H1 (cell line): ENCODE data around the gene EVI2A. TPM values are rescaled to one million over a fixed set of nuclear protein-coding genes. Genes with fewer than 3 reads are reported as not detected.

Experiments used
- CTCF ChIA-PET: fragments of 300-600 bp; sonication (Branson Sonifier 250); formaldehyde crosslinking; loops from one replicate; lab custom pipeline; 2021; ENCODE audit not compliant: partially characterized antibody; lab: Charles Lee
- POLR2A ChIA-PET: fragments of 300-600 bp; sonication (Branson Sonifier 250); formaldehyde crosslinking; loops from one replicate; lab custom pipeline; 2021; ENCODE audit warnings: inconsistent platforms; ENCODE audit not compliant: partially characterized antibody; lab: Charles Lee
- DNase-seq, 2 experiments: peaks; one replicate each; pipeline versions ENCODE4 v3.0.0 to v3.0.0-alpha.2; 2010 to 2022; ENCODE audit warnings: low spot score in 2 of 2, low read depth in 1 of 2, mixed read lengths in 1 of 2
- FAIRE-seq: peaks from 2 replicates; lab custom pipeline; 2011; peaks lifted over from hg19 to GRCh38; lab: Jason Lieb, UNC
- H2AFZ ChIP-seq: 2 replicates; pipeline ENCODE4 v1.8.1; 2012; ENCODE audit warnings: low read length, inconsistent platforms
- H2AK5ac ChIP-seq: 2 replicates; pipeline ENCODE4 v1.6.1; 2013; ENCODE audit warnings: low read depth, low read length
- H2BK120ac ChIP-seq: replicated peaks from 2 replicates; pipeline ENCODE3; 2013; ENCODE audit warnings: low read depth, low read length, inconsistent platforms
- H2BK12ac ChIP-seq: 2 replicates; pipeline ENCODE4 v1.6.1; 2013; ENCODE audit warnings: low read depth, low read length
- H2BK15ac ChIP-seq: 2 replicates; pipeline ENCODE4 v1.6.1; 2013; ENCODE audit warnings: low read length
- H2BK20ac ChIP-seq: 2 replicates; pipeline ENCODE4 v1.6.1; 2013; ENCODE audit warnings: low read length
- H2BK5ac ChIP-seq: 2 replicates; pipeline ENCODE4 v1.6.1; 2013; ENCODE audit warnings: low read depth, low read length
- H3K14ac ChIP-seq: 2 replicates; pipeline ENCODE4 v1.6.1; 2013; ENCODE audit warnings: inconsistent platforms; ENCODE audit not compliant: insufficient read length
- H3K18ac ChIP-seq: 2 replicates; pipeline ENCODE4 v1.6.1; 2013; ENCODE audit warnings: low read length; ENCODE audit errors: extremely low read depth
- H3K23ac ChIP-seq: 2 replicates; pipeline ENCODE4 v1.6.1; 2013; ENCODE audit warnings: inconsistent platforms; ENCODE audit not compliant: insufficient read length
- H3K23me2 ChIP-seq: 2 replicates; pipeline ENCODE4 v1.6.1; 2013; ENCODE audit warnings: low read depth, low read length
- H3K27ac ChIP-seq: 2 replicates; pipeline ENCODE4 v1.6.1; 2011; ENCODE audit warnings: low read depth, low read length, inconsistent platforms
- H3K27me3 ChIP-seq, 4 experiments: replicated peaks in 1 of 4; 1 replicate in 1 of 4; 2 replicates in 3 of 4; pipeline versions ENCODE4 v1.6.1 to v1.8.1; 2011 to 2013; ENCODE audit warnings: low read length in 3 of 4, mild to moderate bottlenecking in 3 of 4, inconsistent platforms in 2 of 4, mixed read lengths in 2 of 4, moderate library complexity in 1 of 4; ENCODE audit not compliant: control insufficient read depth in 3 of 4, insufficient read depth in 3 of 4; ENCODE audit errors: extremely low read depth in 1 of 4
- H3K36me3 ChIP-seq, 4 experiments: 2 replicates each; pipeline versions ENCODE4 v1.6.1 to v1.8.1; 2011 to 2013; ENCODE audit warnings: mild to moderate bottlenecking in 4 of 4, low read length in 3 of 4, moderate library complexity in 2 of 4, control low read depth in 1 of 4, inconsistent platforms in 1 of 4; ENCODE audit not compliant: insufficient read depth in 4 of 4, control insufficient read depth in 2 of 4
- H3K4ac ChIP-seq: replicated peaks from 2 replicates; pipeline ENCODE3; 2013; ENCODE audit warnings: low read length, low read depth, mixed read lengths, inconsistent platforms; ENCODE audit not compliant: insufficient read length
- H3K4me1 ChIP-seq, 4 experiments: replicated peaks in 1 of 4; 1 replicate in 1 of 4; 2 replicates in 3 of 4; pipeline versions ENCODE4 v1.6.1 to v1.8.1; 2011 to 2013; ENCODE audit warnings: low read length in 3 of 4, inconsistent platforms in 2 of 4, mixed read lengths in 1 of 4; ENCODE audit not compliant: insufficient read depth in 4 of 4, control insufficient read depth in 3 of 4
- H3K4me2 ChIP-seq, 2 experiments: 2 replicates each; pipeline versions ENCODE4 v1.6.1 to v1.8.1; 2011 to 2013; ENCODE audit warnings: low read depth in 2 of 2, low read length in 2 of 2, control low read depth in 1 of 2, inconsistent platforms in 1 of 2, mild to moderate bottlenecking in 1 of 2; ENCODE audit not compliant: insufficient read depth in 1 of 2
- H3K4me3 ChIP-seq, 4 experiments: fragments of 200-600, 300-600 bp in 1 of 4; sonication (generic), shearing (Covaris generic), sonication (Bioruptor Twin) in 1 of 4; 2 replicates each; pipeline versions ENCODE4 v1.5.1 to v1.8.1; 2011 to 2016; ENCODE audit warnings: low read length in 4 of 4, low read depth in 3 of 4, control low read depth in 2 of 4, inconsistent platforms in 2 of 4, mild to moderate bottlenecking in 2 of 4, mixed read lengths in 1 of 4, moderate library complexity in 1 of 4; ENCODE audit not compliant: insufficient read depth in 2 of 4; ENCODE audit errors: extremely low read depth in 1 of 4
- H3K56ac ChIP-seq: replicated peaks from 2 replicates; pipeline ENCODE3; 2013; ENCODE audit warnings: low read depth, mild to moderate bottlenecking, mixed read lengths, low read length, inconsistent platforms; ENCODE audit not compliant: insufficient read length
- H3K79me1 ChIP-seq: 2 replicates; pipeline ENCODE4 v1.6.1; 2013; ENCODE audit warnings: low read depth, low read length, control low read depth
- H3K79me2 ChIP-seq, 2 experiments: 2 replicates each; pipeline versions ENCODE4 v1.6.1 to v1.8.1; 2012 to 2013; ENCODE audit warnings: low read length in 2 of 2, mild to moderate bottlenecking in 2 of 2, inconsistent platforms in 1 of 2; ENCODE audit not compliant: insufficient read depth in 2 of 2, control insufficient read depth in 1 of 2
- H3K9ac ChIP-seq, 4 experiments: replicated peaks in 1 of 4; 1 replicate in 1 of 4; 2 replicates in 3 of 4; pipeline versions ENCODE4 v1.6.1 to v1.8.1; 2011 to 2013; ENCODE audit warnings: low read depth in 3 of 4, low read length in 3 of 4, control low read depth in 2 of 4, mild to moderate bottlenecking in 2 of 4, moderate library complexity in 2 of 4, inconsistent platforms in 1 of 4; ENCODE audit errors: extremely low read depth in 1 of 4
- H3K9me3 ChIP-seq, 2 experiments: 2 replicates each; pipeline versions ENCODE4 v1.6.1 to v1.8.1; 2012 to 2013; ENCODE audit warnings: mild to moderate bottlenecking in 2 of 2, moderate library complexity in 2 of 2, control low read depth in 1 of 2, inconsistent platforms in 1 of 2, low read depth in 1 of 2, low read length in 1 of 2, mixed read lengths in 1 of 2; ENCODE audit not compliant: insufficient read depth in 2 of 2
- H4K20me1 ChIP-seq, 2 experiments: replicated peaks in 1 of 2; 2 replicates each; pipeline versions ENCODE3 to v1.8.1; 2011 to 2013; ENCODE audit warnings: inconsistent platforms in 2 of 2, low read length in 2 of 2, mild to moderate bottlenecking in 1 of 2; ENCODE audit not compliant: insufficient read depth in 2 of 2, control insufficient read depth in 1 of 2
- H4K5ac ChIP-seq: 2 replicates; pipeline ENCODE4 v1.6.1; 2013; ENCODE audit warnings: low read length, low read depth, mixed read lengths, inconsistent platforms; ENCODE audit not compliant: insufficient read length
- H4K8ac ChIP-seq: 2 replicates; pipeline ENCODE4 v1.8.0; 2013; ENCODE audit warnings: mild to moderate bottlenecking, moderate library complexity, low read length, inconsistent platforms; ENCODE audit not compliant: insufficient read depth; ENCODE audit errors: extremely low read depth
- H4K91ac ChIP-seq: replicated peaks from 2 replicates; pipeline ENCODE3; 2013; ENCODE audit warnings: low read length, mixed read lengths, inconsistent platforms; ENCODE audit not compliant: insufficient read length
- ATF3 ChIP-seq: IDR thresholded peaks from 2 replicates; pipeline ENCODE4 v1.6.1; 2011; ENCODE audit warnings: low read depth, mild to moderate bottlenecking, low read length; ENCODE audit not compliant: insufficient read depth
- CBX5 ChIP-seq: fragments of 300-800, 300-1000 bp; sonication (generic); IDR thresholded peaks from 2 replicates; pipeline ENCODE4 v1.7.1; 2016; ENCODE audit warnings: antibody characterized with exemption, low read length, low read depth
- E2F6 ChIP-seq: IDR thresholded peaks from 2 replicates; pipeline ENCODE4 v1.6.1; 2012; ENCODE audit warnings: inconsistent platforms
- EZH2 ChIP-seq: fragments of 200-600 bp; sonication (generic); IDR thresholded peaks from 2 replicates; pipeline ENCODE4 v1.7.1; 2012; ENCODE audit warnings: low read depth, mild to moderate bottlenecking, moderate library complexity, low read length, inconsistent platforms; ENCODE audit not compliant: severe bottlenecking
- GTF2F1 ChIP-seq: IDR thresholded peaks from 2 replicates; pipeline ENCODE4 v1.6.1; 2012; ENCODE audit warnings: low read depth, low read length, improper control_type of control experiment, borderline replicate concordance
- HDAC2 ChIP-seq, 2 experiments: fragments of 300-600 bp in 1 of 2; sonication (generic) in 1 of 2; IDR thresholded peaks; 2 replicates each; pipeline ENCODE4 v1.6.1; 2011 to 2012; ENCODE audit warnings: low read depth in 2 of 2, low read length in 2 of 2, mild to moderate bottlenecking in 2 of 2, moderate library complexity in 2 of 2, borderline replicate concordance in 1 of 2, inconsistent platforms in 1 of 2
- JUND ChIP-seq: IDR thresholded peaks from 2 replicates; pipeline ENCODE4 v1.6.1; 2011; ENCODE audit warnings: mild to moderate bottlenecking, improper control_type of control experiment, low read length
- KDM1A ChIP-seq: fragments of 200-600, 300-600 bp; sonication (generic); IDR thresholded peaks from 2 replicates; pipeline ENCODE4 v1.7.1; 2016; ENCODE audit warnings: mild to moderate bottlenecking, low read length, borderline replicate concordance
- KDM5A ChIP-seq: fragments of 200-600 bp; IDR thresholded peaks from 2 replicates; pipeline ENCODE4 v1.7.1; 2012; ENCODE audit warnings: mild to moderate bottlenecking, low read length, inconsistent platforms, mixed read lengths
- NRF1 ChIP-seq: IDR thresholded peaks from 2 replicates; pipeline ENCODE4 v1.6.1; 2011; ENCODE audit warnings: mild to moderate bottlenecking, low read depth, low read length, improper control_type of control experiment
- RFX5 ChIP-seq: IDR thresholded peaks from 2 replicates; pipeline ENCODE4 v1.6.1; 2011; ENCODE audit warnings: low read depth, low read length, improper control_type of control experiment, borderline replicate concordance
- SIRT6 ChIP-seq: IDR thresholded peaks from one replicate; pipeline ENCODE4 v1.7.1; 2012; ENCODE audit warnings: low read length, inconsistent platforms
- SP2 ChIP-seq: IDR thresholded peaks from 2 replicates; pipeline ENCODE4 v1.6.1; 2012; ENCODE audit warnings: mild to moderate bottlenecking, low read length, inconsistent platforms
- WGBS, 2 experiments: shearing (Covaris generic) in 1 of 2; methylation state at CpG; one replicate each; pipeline versions ENCODE4 v1.1.6 to v1.1.7; 2013 to 2015; ENCODE audit warnings: low lambda C conversion rate in 2 of 2, mixed read lengths in 2 of 2, inconsistent platforms in 1 of 2, low coverage in 1 of 2, missing lambda C conversion rate in 1 of 2; ENCODE audit not compliant: insufficient replicate concordance in 2 of 2, insufficient coverage in 1 of 2, insufficient read length in 1 of 2; ENCODE audit errors: extremely low coverage in 1 of 2, missing lambda C conversion rate in 1 of 2; 5-methylcytosine and 5-hydroxymethylcytosine counted together
- polyA plus RNA-seq, 7 experiments: library from polyadenylated mRNA; depleted of rRNA in 3 of 7; stranded (reverse) in 5 of 7; unstranded in 2 of 7; fragments of >200 nt in 5 of 7; fragments of 200-250 nt in 2 of 7; gene quantifications; 1 replicate in 5 of 7; 2 replicates in 1 of 7; 4 replicates in 1 of 7; pipeline versions ENCODE4 v1.2.1 to v1.2.3, GENCODE V29; 2011 to 2013; ENCODE audit warnings: missing spikeins in 2 of 7, mixed read lengths in 2 of 7
- total RNA-seq: library from RNA; stranded (reverse); fragmentation: NEBNext Ultra II Directional; extraction: Animal tissue kit (Norgen Biotek cat#: 25700); gene quantifications from 2 replicates; pipeline ENCODE4 v1.2.1, GENCODE V29; 2021

Gene EVI2A
- total and polyA plus RNA-seq, 2 of the 8 experiments (the other 6 are each of a cell fraction or from before 2014, with no cell fraction given), result not detected

- ChIA-PET CTCF (no interaction called here), POLR2A (interaction anchor here (0.7 kb wide), 1 partner anchor 28 kb away, joined by 3 read pairs; no protein-coding TSS in a partner anchor)
- no peak for FAIRE-seq
Observed at GRCh38 chr17:31364012-31364411, 42.6 kb upstream of the EVI2A start.

More at GRCh38 chr17:31364012-31364411, 42.6 kb upstream of the EVI2A start:
- Histone ChIP-seq H3K23ac (no peak overlapping the region), H3K14ac (no peak overlapping the region), H2BK20ac (no peak overlapping the region), H3K56ac (no peak overlapping the region), H4K91ac (no peak overlapping the region)
- 95% methylated on average over 6 of the region's 6 CpGs; no CpG with 5 or more reads in 1 of the 2 experiments for WGBS, 2 experiments
- TF ChIP-seq E2F6 (no peak), CBX5 (no peak), RFX5 (no peak), EZH2 (no peak), KDM1A (no peak), KDM5A (no peak), ATF3 (no peak), HDAC2 (IDR thresholded peaks at IDR 0.05; ENCODE audit: borderline replicate concordance in 1 of 2, low read depth in 2 of 2, low read length in 2 of 2) (no peak), GTF2F1 (no peak), SP2 (no peak), NRF1 (no peak), SIRT6 (no peak), JUND (no peak)
- TF ChIP-seq, all 59 proteins: peak for 0
- Histone ChIP-seq H3K18ac (no peak overlapping the region), H3K23me2 (no peaks in the 10 kb centered on the region), H4K20me1 (no peaks in the 10 kb centered on the region), H3K36me3 (peaks cover 0 to 7% (median 2%) of the 10 kb centered on the region in 4 experiments; a peak in 3 of 8 replicates), H3K4me3 (no peak overlapping the region), H3K79me1 (no peaks in the 10 kb centered on the region), H2BK12ac (no peak overlapping the region), H2BK5ac (no peak overlapping the region), H3K4me2 (no peak overlapping the region), H4K5ac (no peak overlapping the region), H3K79me2 (no peaks in the 10 kb centered on the region), H2BK120ac (no peak overlapping the region), H2BK15ac (no peak overlapping the region), H3K27me3 (no peaks in the 10 kb centered on the region), H3K27ac (no peak overlapping the region), H2AK5ac (no peak overlapping the region), H4K8ac (no peak overlapping the region), H3K4ac (no peak overlapping the region), H3K9me3 (no peaks in the 10 kb centered on the region), H3K9ac (no peak overlapping the region), H2AFZ (no peak overlapping the region), H3K4me1 (no peaks in the 10 kb centered on the region)
- no peak for DNase-seq
